SK-N-SH treated with all-trans-retinoic acid at 6 μM for 48 hours (cell line): ENCODE data around the gene IMP4.

Experiments used
- ATAC-seq: fragments of 200-7000 bp; cut with Tn5 transposase; 3 replicates; pipeline ENCODE4 v1.9.1; 2020; ENCODE audit warnings: mild to moderate bottlenecking, moderate library complexity
- ARNTL ChIP-seq: fragments of 450-650 bp; formaldehyde crosslinking; IDR thresholded peaks from 2 replicates; pipeline ENCODE4 v1.5.0; 2020; ENCODE audit warnings: low read depth, mild to moderate bottlenecking, moderate library complexity, borderline replicate concordance
- BACH2 ChIP-seq: fragments of 250-450 bp; sonication (Bioruptor Pico); IDR thresholded peaks from 2 replicates; pipeline ENCODE4 v1.9.0; 2021; ENCODE audit warnings: mild to moderate bottlenecking, borderline replicate concordance
- ESRRG ChIP-seq: fragments of 250-450 bp; sonication (Bioruptor Pico); IDR thresholded peaks from 2 replicates; pipeline ENCODE4 v1.6.1; 2021; ENCODE audit warnings: mild to moderate bottlenecking
- ISL1 ChIP-seq: fragments of 250-450 bp; sonication (Bioruptor Pico); IDR thresholded peaks from 2 replicates; pipeline ENCODE4 v2.1.2; 2022; ENCODE audit warnings: mild to moderate bottlenecking, moderate library complexity
- RARB ChIP-seq: fragments of 250-450 bp; sonication (Bioruptor Pico); IDR thresholded peaks from 2 replicates; pipeline ENCODE4 v1.8.0; 2021; ENCODE audit warnings: mild to moderate bottlenecking, moderate library complexity
- SNAI2 ChIP-seq: fragments of 250-450 bp; sonication (Bioruptor Pico); IDR thresholded peaks from 2 replicates; pipeline ENCODE4 v1.5.0; 2020; ENCODE audit warnings: mild to moderate bottlenecking, moderate library complexity
- TCF4 ChIP-seq: fragments of 250-450 bp; sonication (Bioruptor Pico); IDR thresholded peaks from 2 replicates; pipeline ENCODE4 v1.8.0; 2021; ENCODE audit warnings: mild to moderate bottlenecking, moderate library complexity, borderline replicate concordance
- TOX ChIP-seq: fragments of 250-450 bp; sonication (Bioruptor Pico); IDR thresholded peaks from 2 replicates; pipeline ENCODE4 v1.8.0; 2021; ENCODE audit warnings: mild to moderate bottlenecking, moderate library complexity, borderline replicate concordance
- ZFP3 ChIP-seq: fragments of 250-450 bp; sonication (Bioruptor Pico); IDR thresholded peaks from 2 replicates; pipeline ENCODE4 v1.5.0; 2020; ENCODE audit warnings: mild to moderate bottlenecking, moderate library complexity
- ZFP30 ChIP-seq: fragments of 450-650 bp; formaldehyde crosslinking; IDR thresholded peaks from 2 replicates; pipeline ENCODE4 v1.5.0; 2022; ENCODE audit warnings: mild to moderate bottlenecking, moderate library complexity
- ZNF565 ChIP-seq: fragments of 450-650 bp; formaldehyde crosslinking; conservative IDR thresholded peaks from 2 replicates; pipeline ENCODE4 v1.5.0; 2020; ENCODE audit warnings: low read depth, mild to moderate bottlenecking, moderate library complexity
- ZNF70 ChIP-seq: fragments of 450-650 bp; formaldehyde crosslinking; IDR thresholded peaks from 2 replicates; pipeline ENCODE4 v1.5.0; 2020; ENCODE audit warnings: mild to moderate bottlenecking, moderate library complexity
- ZNF8 ChIP-seq: fragments of 450-650 bp; formaldehyde crosslinking; IDR thresholded peaks from 2 replicates; pipeline ENCODE4 v1.5.0; 2020; ENCODE audit warnings: mild to moderate bottlenecking, moderate library complexity
- TF ChIP-seq, protein P1 (sequence below): fragments of 250-450 bp; sonication (Bioruptor Pico); IDR thresholded peaks from 2 replicates; pipeline ENCODE4 v1.5.1; 2021; ENCODE audit warnings: mild to moderate bottlenecking, moderate library complexity
- TF ChIP-seq, protein P2 (sequence below): fragments of 250-450 bp; sonication (Bioruptor Pico); IDR thresholded peaks from 2 replicates; pipeline ENCODE4 v1.8.0; 2020; ENCODE audit warnings: mild to moderate bottlenecking, moderate library complexity, borderline replicate concordance
- TF ChIP-seq, protein P3 (sequence below): fragments of 250-450 bp; sonication (Bioruptor Pico); IDR thresholded peaks from 2 replicates; pipeline ENCODE4 v1.5.0; 2020; ENCODE audit warnings: mild to moderate bottlenecking, moderate library complexity
- TF ChIP-seq, protein P4 (sequence below): fragments of 250-450 bp; sonication (Bioruptor Pico); IDR thresholded peaks from 2 replicates; pipeline ENCODE4 v1.5.1; 2020; ENCODE audit warnings: low read depth, mild to moderate bottlenecking, moderate library complexity
- TF ChIP-seq, protein P5 (sequence below): fragments of 250-450 bp; sonication (Bioruptor Pico); IDR thresholded peaks from 2 replicates; pipeline ENCODE4 v1.8.0; 2021; ENCODE audit warnings: low read depth, mild to moderate bottlenecking, moderate library complexity, borderline replicate concordance

Gene IMP4

DNA sequence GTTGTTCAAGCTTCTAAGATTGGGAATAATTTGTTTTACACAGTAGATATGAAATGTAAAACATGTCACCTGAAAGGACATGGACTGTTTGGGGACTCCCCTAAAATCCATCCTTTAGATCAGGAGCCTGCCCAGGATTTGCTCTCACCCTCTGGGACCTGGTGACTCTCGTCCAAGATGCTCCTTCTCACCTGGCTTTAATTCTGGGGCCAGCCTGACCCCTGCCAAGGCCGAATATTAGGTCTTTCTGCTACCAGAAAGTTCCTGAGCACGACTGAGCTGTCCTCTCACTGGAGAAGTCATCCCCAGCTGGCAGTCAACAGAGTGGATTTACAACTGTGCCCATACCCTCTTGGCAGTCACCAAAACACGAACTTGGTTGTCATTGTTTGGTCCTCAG lies 38.4 kb downstream of the IMP4 start:
- TF ChIP-seq SNAI2 (CRISPR knock-in tag) (no peak), ZNF70 (CRISPR knock-in tag) (no peak)
- TF ChIP-seq, protein P1, sequence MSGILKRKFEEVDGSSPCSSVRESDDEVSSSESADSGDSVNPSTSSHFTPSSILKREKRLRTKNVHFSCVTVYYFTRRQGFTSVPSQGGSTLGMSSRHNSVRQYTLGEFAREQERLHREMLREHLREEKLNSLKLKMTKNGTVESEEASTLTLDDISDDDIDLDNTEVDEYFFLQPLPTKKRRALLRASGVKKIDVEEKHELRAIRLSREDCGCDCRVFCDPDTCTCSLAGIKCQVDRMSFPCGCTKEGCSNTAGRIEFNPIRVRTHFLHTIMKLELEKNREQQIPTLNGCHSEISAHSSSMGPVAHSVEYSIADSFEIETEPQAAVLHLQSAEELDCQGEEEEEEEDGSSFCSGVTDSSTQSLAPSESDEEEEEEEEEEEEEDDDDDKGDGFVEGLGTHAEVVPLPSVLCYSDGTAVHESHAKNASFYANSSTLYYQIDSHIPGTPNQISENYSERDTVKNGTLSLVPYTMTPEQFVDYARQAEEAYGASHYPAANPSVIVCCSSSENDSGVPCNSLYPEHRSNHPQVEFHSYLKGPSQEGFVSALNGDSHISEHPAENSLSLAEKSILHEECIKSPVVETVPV = no peak
- ATAC-seq = no peak

DNA sequence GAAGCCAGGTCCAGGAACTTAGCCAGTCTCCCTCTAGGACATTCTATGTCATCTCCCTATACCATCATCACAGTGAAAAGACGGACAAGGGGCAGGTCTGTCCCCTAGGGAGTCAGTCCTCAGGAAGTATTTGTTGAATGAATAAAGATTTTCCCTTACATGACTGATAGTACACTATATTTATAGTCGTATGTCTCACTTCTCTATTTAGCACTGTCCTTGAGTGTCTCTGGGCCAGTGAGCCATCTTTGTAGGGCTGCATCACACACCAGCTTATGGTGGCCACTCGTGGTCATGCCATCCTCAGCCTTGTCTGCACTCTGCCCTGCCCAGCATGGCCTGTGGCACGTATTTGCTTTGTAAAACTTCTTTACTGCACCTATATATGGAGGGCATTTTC lies 38.9 kb downstream of the IMP4 start:
- no peak for ATAC-seq
- TF ChIP-seq TOX (CRISPR knock-in tag) = no peak

DNA sequence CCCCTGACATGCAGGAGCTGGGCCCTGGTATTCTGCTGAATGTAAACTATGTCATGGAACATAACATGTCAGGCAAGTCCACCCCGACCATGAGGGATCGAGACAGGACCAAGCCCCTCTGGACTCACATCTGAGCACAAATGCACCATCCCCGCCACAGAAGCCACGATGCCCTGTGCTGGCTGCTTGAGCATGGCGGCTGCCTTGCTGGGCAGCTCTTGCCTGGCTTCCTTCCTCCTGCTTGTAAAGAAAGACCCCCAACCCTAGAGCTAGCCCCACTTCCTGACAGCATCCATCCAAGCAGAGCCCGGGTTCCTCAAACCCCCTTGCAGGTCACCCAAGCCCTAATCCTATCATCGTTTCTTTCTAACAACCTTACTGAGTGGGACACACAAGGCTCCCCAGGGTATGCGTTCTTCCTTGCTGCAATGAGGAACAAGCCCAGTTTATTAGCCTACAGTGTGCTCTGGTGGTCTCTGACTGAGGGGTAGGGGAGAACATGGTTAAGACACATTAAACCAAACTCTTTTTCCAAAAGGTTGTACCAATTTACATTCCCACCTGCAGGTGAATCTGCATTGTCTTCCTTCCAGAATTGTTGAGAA lies 39.7 kb downstream of the IMP4 start:
- TF ChIP-seq ESRRG (CRISPR knock-in tag) (no peak), ZNF8 (no peak), ZNF565 (CRISPR knock-in tag) (no peak), BACH2 (CRISPR knock-in tag) (no peak)
- TF ChIP-seq, protein P2, sequence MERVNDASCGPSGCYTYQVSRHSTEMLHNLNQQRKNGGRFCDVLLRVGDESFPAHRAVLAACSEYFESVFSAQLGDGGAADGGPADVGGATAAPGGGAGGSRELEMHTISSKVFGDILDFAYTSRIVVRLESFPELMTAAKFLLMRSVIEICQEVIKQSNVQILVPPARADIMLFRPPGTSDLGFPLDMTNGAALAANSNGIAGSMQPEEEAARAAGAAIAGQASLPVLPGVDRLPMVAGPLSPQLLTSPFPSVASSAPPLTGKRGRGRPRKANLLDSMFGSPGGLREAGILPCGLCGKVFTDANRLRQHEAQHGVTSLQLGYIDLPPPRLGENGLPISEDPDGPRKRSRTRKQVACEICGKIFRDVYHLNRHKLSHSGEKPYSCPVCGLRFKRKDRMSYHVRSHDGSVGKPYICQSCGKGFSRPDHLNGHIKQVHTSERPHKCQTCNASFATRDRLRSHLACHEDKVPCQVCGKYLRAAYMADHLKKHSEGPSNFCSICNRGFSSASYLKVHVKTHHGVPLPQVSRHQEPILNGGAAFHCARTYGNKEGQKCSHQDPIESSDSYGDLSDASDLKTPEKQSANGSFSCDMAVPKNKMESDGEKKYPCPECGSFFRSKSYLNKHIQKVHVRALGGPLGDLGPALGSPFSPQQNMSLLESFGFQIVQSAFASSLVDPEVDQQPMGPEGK (CRISPR knock-in tag) = no peak
- no peak for ATAC-seq

DNA sequence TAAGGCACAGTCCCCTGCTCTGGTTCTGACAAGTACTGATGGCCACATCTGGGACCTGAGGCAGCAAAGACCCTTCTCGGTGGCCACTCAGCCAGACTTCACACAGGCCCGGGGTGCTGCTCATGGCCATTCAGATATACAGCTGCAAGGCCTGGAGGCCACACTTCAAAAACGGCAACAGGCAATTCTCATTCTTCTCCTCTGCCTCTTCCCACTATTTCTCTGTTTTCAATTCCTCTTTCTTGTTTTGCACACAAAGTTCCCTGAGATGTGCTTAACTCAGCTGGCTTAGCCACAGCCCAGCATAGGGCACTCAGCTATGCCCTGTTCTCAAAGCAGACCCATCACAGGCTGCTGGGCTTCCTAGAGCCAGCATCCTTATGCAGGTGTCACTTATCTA lies 43.0 kb downstream of the IMP4 start:
- no peak for ATAC-seq
- TF ChIP-seq, protein P3, sequence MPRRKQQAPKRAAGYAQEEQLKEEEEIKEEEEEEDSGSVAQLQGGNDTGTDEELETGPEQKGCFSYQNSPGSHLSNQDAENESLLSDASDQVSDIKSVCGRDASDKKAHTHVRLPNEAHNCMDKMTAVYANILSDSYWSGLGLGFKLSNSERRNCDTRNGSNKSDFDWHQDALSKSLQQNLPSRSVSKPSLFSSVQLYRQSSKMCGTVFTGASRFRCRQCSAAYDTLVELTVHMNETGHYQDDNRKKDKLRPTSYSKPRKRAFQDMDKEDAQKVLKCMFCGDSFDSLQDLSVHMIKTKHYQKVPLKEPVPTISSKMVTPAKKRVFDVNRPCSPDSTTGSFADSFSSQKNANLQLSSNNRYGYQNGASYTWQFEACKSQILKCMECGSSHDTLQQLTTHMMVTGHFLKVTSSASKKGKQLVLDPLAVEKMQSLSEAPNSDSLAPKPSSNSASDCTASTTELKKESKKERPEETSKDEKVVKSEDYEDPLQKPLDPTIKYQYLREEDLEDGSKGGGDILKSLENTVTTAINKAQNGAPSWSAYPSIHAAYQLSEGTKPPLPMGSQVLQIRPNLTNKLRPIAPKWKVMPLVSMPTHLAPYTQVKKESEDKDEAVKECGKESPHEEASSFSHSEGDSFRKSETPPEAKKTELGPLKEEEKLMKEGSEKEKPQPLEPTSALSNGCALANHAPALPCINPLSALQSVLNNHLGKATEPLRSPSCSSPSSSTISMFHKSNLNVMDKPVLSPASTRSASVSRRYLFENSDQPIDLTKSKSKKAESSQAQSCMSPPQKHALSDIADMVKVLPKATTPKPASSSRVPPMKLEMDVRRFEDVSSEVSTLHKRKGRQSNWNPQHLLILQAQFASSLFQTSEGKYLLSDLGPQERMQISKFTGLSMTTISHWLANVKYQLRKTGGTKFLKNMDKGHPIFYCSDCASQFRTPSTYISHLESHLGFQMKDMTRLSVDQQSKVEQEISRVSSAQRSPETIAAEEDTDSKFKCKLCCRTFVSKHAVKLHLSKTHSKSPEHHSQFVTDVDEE (CRISPR knock-in tag) = no peak
- TF ChIP-seq, protein P1 = no peak
- TF ChIP-seq, protein P4, sequence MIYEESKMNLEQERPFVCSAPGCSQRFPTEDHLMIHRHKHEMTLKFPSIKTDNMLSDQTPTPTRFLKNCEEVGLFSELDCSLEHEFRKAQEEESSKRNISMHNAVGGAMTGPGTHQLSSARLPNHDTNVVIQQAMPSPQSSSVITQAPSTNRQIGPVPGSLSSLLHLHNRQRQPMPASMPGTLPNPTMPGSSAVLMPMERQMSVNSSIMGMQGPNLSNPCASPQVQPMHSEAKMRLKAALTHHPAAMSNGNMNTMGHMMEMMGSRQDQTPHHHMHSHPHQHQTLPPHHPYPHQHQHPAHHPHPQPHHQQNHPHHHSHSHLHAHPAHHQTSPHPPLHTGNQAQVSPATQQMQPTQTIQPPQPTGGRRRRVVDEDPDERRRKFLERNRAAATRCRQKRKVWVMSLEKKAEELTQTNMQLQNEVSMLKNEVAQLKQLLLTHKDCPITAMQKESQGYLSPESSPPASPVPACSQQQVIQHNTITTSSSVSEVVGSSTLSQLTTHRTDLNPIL (CRISPR knock-in tag) = no peak
- TF ChIP-seq ZNF70 (CRISPR knock-in tag) = no peak
- TF ChIP-seq, protein P5, sequence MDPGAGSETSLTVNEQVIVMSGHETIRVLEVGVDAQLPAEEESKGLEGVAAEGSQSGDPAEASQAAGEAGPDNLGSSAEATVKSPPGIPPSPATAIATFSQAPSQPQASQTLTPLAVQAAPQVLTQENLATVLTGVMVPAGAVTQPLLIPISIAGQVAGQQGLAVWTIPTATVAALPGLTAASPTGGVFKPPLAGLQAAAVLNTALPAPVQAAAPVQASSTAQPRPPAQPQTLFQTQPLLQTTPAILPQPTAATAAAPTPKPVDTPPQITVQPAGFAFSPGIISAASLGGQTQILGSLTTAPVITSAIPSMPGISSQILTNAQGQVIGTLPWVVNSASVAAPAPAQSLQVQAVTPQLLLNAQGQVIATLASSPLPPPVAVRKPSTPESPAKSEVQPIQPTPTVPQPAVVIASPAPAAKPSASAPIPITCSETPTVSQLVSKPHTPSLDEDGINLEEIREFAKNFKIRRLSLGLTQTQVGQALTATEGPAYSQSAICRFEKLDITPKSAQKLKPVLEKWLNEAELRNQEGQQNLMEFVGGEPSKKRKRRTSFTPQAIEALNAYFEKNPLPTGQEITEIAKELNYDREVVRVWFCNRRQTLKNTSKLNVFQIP (CRISPR knock-in tag) = no peak
- no peak for TF ChIP-seq ZFP3 (CRISPR knock-in tag)
- no peak for TF ChIP-seq SNAI2 (CRISPR knock-in tag)
- TF ChIP-seq ZFP30 (CRISPR knock-in tag) = no peak
- TF ChIP-seq, protein P2 (CRISPR knock-in tag) = no peak
- no peak for TF ChIP-seq RARB
- no peak for TF ChIP-seq ISL1
- no peak for TF ChIP-seq ARNTL (CRISPR knock-in tag)
- TF ChIP-seq TCF4 (CRISPR knock-in tag) = no peak
- no peak for TF ChIP-seq ZNF565 (CRISPR knock-in tag)
- no peak for TF ChIP-seq TOX (CRISPR knock-in tag)
- TF ChIP-seq, all 23 proteins: peak for 0
